ENCODE data around the gene PDLIM5. TPM values are rescaled to one million over a fixed set of nuclear protein-coding genes. Genes with fewer than 3 reads are reported as not detected.

The PDLIM5 gene
- polyA plus RNA-seq, 1 donor (not counting 4 experiments of a cell fraction or from before 2014, with no cell fraction given), result 112 TPM

DNA sequence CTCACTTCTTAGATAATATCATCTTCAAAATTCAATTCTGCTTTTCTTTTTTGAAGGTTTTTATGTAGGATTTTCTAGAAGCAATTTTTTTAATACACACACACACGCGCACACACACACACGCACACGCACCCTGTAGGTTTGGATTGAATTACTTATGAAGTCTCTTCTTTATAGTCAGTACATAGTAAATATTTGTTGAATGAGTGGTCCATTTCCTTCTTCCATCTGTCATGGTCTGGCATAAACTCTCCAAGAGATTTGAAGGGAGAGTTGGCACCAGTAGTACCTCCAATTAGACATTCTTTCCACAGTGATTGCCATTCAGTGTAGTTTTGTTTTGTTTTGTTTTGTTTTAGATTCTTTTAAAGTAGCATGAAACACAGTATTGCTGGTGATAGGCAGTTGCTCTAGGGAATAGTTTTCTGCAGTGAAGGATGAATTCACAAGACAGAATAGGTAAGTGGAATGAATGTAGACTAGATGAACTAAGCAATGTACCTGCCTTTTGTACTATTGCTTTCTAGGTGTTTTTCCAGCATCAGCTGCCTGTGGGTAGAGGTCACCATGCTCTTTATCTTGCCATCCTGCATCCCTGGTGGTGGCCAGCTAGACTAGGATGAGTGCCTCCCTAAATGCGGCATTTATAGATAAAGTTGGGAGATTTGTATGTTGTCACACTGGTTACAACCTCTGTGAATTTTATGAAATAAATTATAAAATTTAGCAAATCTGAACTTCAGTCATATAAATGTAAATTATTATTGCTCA, 20.5 kb downstream of the PDLIM5 start:
- H3K9ac ChIP-seq (ENCODE audit: control insufficient read depth, extremely low read depth, insufficient read depth, low read length), result no peak overlapping the region
- DNase-seq (ENCODE audit: low read depth, low spot score) (no peak), FAIRE-seq (no peak)
- H3K36me3 ChIP-seq (ENCODE audit: control insufficient read depth in 2 of 2, extremely low read depth in 1 of 2, insufficient read depth in 2 of 2, low read length in 2 of 2), result no peaks in the 10 kb centered on the region
- no peak for TF ChIP-seq EZH2 (IDR thresholded peaks at IDR 0.05; ENCODE audit: low read length)
- TF ChIP-seq, protein P1, sequence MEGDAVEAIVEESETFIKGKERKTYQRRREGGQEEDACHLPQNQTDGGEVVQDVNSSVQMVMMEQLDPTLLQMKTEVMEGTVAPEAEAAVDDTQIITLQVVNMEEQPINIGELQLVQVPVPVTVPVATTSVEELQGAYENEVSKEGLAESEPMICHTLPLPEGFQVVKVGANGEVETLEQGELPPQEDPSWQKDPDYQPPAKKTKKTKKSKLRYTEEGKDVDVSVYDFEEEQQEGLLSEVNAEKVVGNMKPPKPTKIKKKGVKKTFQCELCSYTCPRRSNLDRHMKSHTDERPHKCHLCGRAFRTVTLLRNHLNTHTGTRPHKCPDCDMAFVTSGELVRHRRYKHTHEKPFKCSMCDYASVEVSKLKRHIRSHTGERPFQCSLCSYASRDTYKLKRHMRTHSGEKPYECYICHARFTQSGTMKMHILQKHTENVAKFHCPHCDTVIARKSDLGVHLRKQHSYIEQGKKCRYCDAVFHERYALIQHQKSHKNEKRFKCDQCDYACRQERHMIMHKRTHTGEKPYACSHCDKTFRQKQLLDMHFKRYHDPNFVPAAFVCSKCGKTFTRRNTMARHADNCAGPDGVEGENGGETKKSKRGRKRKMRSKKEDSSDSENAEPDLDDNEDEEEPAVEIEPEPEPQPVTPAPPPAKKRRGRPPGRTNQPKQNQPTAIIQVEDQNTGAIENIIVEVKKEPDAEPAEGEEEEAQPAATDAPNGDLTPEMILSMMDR (optimal IDR thresholded peaks at IDR 0.05 in 1 of 3, IDR thresholded peaks at IDR 0.05 in 1 of 3, conservative IDR thresholded peaks at IDR 0.05 in 1 of 3; ENCODE audit: extremely low read depth in 1 of 3, insufficient read depth in 2 of 3, low read length in 3 of 3), result no peak
- peaks cover 86% of the 10 kb centered on the region for H3K79me2 ChIP-seq (ENCODE audit: control insufficient read depth, insufficient read depth, low read length)
- dilution Hi-C loops (cut with MboI; ENCODE audit: extremely low pct_ligation_motif_present, low sequenced_read_pairs), result no loop called here
- no peaks in the 10 kb centered on the region for H3K9me3 ChIP-seq (ENCODE audit: control insufficient read depth, low read depth, low read length)
- no peak overlapping the region for H3K4me3 ChIP-seq (ENCODE audit: control insufficient read depth in 2 of 3, extremely low read depth in 1 of 3, insufficient read depth in 2 of 3, low read depth in 1 of 3, low read length in 3 of 3)
- no peaks in the 10 kb centered on the region for H3K27me3 ChIP-seq (ENCODE audit: control insufficient read depth, extremely low read depth, insufficient read depth, low read length)
- no peak overlapping the region for H2AFZ ChIP-seq (ENCODE audit: control insufficient read depth, low read length)
- no peaks in the 10 kb centered on the region for H3K9me1 ChIP-seq (ENCODE audit: control insufficient read depth, extremely low read depth, insufficient read depth, low read length)
- peaks cover 5% of the 10 kb centered on the region for H3K4me1 ChIP-seq (ENCODE audit: control insufficient read depth, extremely low read depth, insufficient read depth, low read length)
- peaks cover 4% of the 10 kb centered on the region for H4K20me1 ChIP-seq (ENCODE audit: control insufficient read depth, extremely low read depth, insufficient read depth, low read length)
- no peak overlapping the region for H3K27ac ChIP-seq (ENCODE audit: control insufficient read depth, insufficient read depth, low read length)
- no peak overlapping the region for H3K4me2 ChIP-seq (ENCODE audit: control insufficient read depth, extremely low read depth, insufficient read depth, low read depth, low read length)

DNA sequence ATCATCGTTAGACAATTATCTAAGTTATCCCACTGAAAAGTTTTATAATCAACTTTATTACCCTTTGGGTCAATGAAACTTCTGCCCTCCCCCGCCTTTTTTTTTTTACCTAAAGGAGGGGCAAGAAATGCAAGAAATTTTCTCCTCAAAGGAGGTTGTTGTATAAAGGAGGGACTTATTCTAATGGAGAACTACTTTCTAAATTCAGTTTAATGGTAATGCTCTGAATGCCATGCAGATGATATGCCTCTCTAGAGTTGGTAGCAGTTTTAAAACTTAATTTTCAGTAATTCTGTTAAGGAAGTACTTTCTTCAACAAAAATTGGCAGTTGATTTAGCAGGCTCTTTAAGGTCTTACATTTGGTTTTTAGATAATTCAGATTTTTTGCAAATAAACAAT, 23.3 kb downstream of the PDLIM5 start:
- dilution Hi-C loops (cut with MboI; ENCODE audit: extremely low pct_ligation_motif_present, low sequenced_read_pairs), result no loop called here
- Histone ChIP-seq H3K4me3 (ENCODE audit: control insufficient read depth in 2 of 3, extremely low read depth in 1 of 3, insufficient read depth in 2 of 3, low read depth in 1 of 3, low read length in 3 of 3) (no peak overlapping the region), H3K27me3 (ENCODE audit: control insufficient read depth, extremely low read depth, insufficient read depth, low read length) (no peaks in the 10 kb centered on the region), H3K4me1 (ENCODE audit: control insufficient read depth, extremely low read depth, insufficient read depth, low read length) (peaks cover 5% of the 10 kb centered on the region), H3K9me3 (ENCODE audit: control insufficient read depth, low read depth, low read length) (no peaks in the 10 kb centered on the region), H3K9ac (ENCODE audit: control insufficient read depth, extremely low read depth, insufficient read depth, low read length) (no peak overlapping the region), H3K79me2 (ENCODE audit: control insufficient read depth, insufficient read depth, low read length) (peaks cover 81% of the 10 kb centered on the region), H3K36me3 (ENCODE audit: control insufficient read depth in 2 of 2, extremely low read depth in 1 of 2, insufficient read depth in 2 of 2, low read length in 2 of 2) (no peaks in the 10 kb centered on the region), H2AFZ (ENCODE audit: control insufficient read depth, low read length) (no peak overlapping the region), H3K27ac (ENCODE audit: control insufficient read depth, insufficient read depth, low read length) (no peak overlapping the region), H4K20me1 (ENCODE audit: control insufficient read depth, extremely low read depth, insufficient read depth, low read length) (no peaks in the 10 kb centered on the region), H3K4me2 (ENCODE audit: control insufficient read depth, extremely low read depth, insufficient read depth, low read depth, low read length) (no peak overlapping the region), H3K9me1 (ENCODE audit: control insufficient read depth, extremely low read depth, insufficient read depth, low read length) (no peaks in the 10 kb centered on the region)
- TF ChIP-seq, protein P1 (optimal IDR thresholded peaks at IDR 0.05 in 1 of 3, IDR thresholded peaks at IDR 0.05 in 1 of 3, conservative IDR thresholded peaks at IDR 0.05 in 1 of 3; ENCODE audit: extremely low read depth in 1 of 3, insufficient read depth in 2 of 3, low read length in 3 of 3), result no peak
- TF ChIP-seq EZH2 (IDR thresholded peaks at IDR 0.05; ENCODE audit: low read length), result no peak
- FAIRE-seq (no peak), DNase-seq (ENCODE audit: low read depth, low spot score) (no peak)
